Prostate gland (tissue), 2 donors: ENCODE measurements around the gene PRRX1.

Experiments
- POLR2A ChIP-seq: fragments of 450-650 bp; IDR thresholded peaks from one replicate; pipeline ENCODE4 v1.6.1; 2016; ENCODE audit warnings: antibody characterized with exemption, mild to moderate bottlenecking
- POLR2AphosphoS5 ChIP-seq: sonication (generic); formaldehyde crosslinking; IDR thresholded peaks from one replicate; pipeline ENCODE4 v1.6.1; 2017; ENCODE audit warnings: antibody characterized with exemption
- TF ChIP-seq, protein P1 (sequence below), 4 experiments: fragments of 200-600 bp in 2 of 4; fragments of 450-650 bp in 2 of 4; sonication (generic) in 2 of 4; IDR thresholded peaks; 1 replicate in 3 of 4; 2 replicates in 1 of 4; pipeline ENCODE4 v1.5.1; 2016 to 2019; ENCODE audit warnings: antibody characterized with exemption in 4 of 4, mild to moderate bottlenecking in 2 of 4, moderate library complexity in 2 of 4

DNA sequence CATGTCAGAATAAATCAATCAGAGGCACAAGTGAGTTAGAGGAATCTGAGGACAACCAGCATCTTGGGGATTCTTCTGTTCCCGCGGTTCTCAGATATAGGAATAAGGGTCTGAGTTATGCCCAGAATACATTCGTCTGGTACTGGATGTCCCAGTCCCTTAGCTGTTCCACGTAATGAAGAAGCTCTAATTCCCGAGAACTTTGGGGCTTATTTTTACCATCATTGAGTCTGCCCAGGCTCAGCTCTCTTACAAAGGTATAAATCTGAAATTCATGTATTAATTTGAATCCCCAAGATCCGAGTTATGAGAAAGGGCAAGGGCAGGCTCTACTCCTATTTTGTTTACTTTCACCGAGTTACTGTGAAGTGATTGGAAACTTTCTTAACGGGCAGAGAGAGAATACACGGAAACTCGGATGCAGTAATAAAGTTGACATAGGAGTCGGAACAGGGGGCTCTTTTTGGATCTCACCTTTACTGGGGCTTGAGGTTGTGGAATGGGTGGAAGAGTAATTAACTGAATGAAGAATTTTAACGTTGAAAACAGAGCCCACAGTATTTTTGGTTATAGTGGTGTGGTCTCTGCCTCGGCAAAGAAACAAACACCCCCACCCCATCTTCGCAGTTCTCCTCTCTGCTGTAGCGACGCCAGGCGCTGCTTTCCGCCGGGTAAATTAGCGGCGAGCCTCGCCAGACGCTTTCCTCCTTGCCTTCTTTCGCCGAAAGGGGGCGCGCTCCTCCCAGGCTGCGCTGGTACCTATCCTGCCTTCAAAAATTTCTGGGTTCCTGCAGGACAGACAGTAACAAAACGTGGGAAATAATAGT is 7.1 kb downstream of the PRRX1 start:
- TF ChIP-seq, protein P1, sequence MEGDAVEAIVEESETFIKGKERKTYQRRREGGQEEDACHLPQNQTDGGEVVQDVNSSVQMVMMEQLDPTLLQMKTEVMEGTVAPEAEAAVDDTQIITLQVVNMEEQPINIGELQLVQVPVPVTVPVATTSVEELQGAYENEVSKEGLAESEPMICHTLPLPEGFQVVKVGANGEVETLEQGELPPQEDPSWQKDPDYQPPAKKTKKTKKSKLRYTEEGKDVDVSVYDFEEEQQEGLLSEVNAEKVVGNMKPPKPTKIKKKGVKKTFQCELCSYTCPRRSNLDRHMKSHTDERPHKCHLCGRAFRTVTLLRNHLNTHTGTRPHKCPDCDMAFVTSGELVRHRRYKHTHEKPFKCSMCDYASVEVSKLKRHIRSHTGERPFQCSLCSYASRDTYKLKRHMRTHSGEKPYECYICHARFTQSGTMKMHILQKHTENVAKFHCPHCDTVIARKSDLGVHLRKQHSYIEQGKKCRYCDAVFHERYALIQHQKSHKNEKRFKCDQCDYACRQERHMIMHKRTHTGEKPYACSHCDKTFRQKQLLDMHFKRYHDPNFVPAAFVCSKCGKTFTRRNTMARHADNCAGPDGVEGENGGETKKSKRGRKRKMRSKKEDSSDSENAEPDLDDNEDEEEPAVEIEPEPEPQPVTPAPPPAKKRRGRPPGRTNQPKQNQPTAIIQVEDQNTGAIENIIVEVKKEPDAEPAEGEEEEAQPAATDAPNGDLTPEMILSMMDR (IDR thresholded peaks at IDR 0.05) = peak in 3 of 4 experiments; percentile 29 to 37 (median 32)
- TF ChIP-seq POLR2A (no peak), POLR2AphosphoS5 (no peak)
